Activated gamma-delta T cell treated with Interleukin-2 at 50 U/mL for 16 hours (primary cell): ENCODE data around the gene CTTN.
"Not testable (repeated sequence)": the region's sequence is repeated elsewhere in the genome, so short reads cannot be mapped to it uniquely, and the experiment has no call there.

ENCODE experiments used
- DNase-seq: peaks from one replicate; pipeline ENCODE4 v3.0.0-alpha.2; 2020

Gene CTTN

DNA sequence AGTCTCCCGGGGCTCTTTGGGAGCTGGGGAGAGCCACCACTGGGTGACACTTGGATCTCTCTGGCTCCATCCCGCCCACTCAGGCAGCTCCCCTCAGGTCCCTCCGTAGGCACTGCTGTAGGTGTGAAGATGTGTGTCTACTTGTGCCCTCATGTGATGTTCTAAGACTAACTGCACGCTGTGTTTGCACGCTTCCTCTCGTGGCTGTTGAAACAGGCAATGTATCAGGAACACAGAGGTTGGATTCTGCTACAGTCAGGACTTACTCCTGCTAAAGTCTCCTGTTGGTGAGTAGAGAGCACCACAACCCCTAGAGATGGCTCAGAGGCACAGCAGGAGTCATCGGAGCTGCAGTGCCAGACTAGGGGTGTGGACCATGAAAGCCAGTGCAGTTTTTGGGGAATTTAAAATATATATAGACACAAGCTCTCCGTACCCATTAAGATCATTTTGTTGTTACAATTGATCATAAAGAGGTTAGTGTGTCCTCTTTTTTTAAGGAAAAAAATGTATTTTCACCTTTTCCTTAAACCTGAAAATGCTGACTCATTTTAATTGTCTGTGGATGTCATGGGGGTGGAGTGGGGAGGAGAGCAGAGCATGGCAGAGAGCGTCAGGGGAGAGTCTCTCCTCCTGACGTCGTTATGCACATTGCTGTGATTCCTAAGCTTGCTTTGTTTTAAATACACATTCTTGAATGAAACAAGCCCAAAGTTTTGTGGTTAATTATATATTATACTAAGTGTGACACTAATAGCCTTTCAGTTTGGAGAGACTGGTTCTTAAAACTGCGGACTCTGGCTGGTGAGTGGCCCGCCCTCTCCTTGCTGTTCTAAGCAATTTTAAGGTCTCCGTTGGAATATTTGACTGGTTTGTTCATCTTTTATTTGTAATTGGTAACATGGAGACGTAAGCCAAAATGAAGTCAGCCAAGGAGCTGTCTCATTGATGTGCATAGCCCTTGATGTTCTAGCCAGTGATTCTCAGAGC lies 16.2 kb upstream of the CTTN start:
- no peak for DNase-seq

- no peak for DNase-seq
Observed at GRCh38 chr11:70383664-70384565, 14.4 kb upstream of the CTTN start.

GRCh38 chr11:70384566-70385152 lies 13.7 kb upstream of the CTTN start:
- DNase-seq: no peak

DNA sequence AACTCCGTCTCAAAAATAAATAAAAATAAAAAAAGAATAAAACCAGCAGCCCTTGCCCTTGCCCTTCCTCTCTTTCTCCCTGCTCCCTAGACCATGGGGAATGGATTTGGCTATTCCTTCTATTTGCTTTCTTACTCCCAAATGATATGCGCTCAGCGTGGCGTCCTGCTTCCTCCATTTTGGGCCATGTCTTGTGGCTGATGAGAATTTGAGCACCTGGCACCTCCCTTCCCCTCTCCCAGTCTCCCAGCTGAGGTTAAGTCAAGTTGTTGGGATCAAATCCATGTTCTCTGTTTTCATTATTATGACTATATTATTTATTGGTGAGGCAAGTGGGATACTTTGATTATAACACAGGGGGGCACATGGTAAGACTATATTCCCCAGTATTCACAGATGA lies 10.8 kb upstream of the CTTN start:
- DNase-seq: no peak

- DNase-seq: no peak
Observed at GRCh38 chr11:70389201-70389600, 9.1 kb upstream of the CTTN start.

GRCh38 chr11:70390882-70391281 lies 7.4 kb upstream of the CTTN start:
- DNase-seq: not testable (repeated sequence)

GRCh38 chr11:70394211-70394950 lies 3.9 kb upstream of the CTTN start:
- DNase-seq: no peak

- no peak for DNase-seq
Observed at GRCh38 chr11:70397336-70397982, 870 bp upstream of the CTTN start.

DNA sequence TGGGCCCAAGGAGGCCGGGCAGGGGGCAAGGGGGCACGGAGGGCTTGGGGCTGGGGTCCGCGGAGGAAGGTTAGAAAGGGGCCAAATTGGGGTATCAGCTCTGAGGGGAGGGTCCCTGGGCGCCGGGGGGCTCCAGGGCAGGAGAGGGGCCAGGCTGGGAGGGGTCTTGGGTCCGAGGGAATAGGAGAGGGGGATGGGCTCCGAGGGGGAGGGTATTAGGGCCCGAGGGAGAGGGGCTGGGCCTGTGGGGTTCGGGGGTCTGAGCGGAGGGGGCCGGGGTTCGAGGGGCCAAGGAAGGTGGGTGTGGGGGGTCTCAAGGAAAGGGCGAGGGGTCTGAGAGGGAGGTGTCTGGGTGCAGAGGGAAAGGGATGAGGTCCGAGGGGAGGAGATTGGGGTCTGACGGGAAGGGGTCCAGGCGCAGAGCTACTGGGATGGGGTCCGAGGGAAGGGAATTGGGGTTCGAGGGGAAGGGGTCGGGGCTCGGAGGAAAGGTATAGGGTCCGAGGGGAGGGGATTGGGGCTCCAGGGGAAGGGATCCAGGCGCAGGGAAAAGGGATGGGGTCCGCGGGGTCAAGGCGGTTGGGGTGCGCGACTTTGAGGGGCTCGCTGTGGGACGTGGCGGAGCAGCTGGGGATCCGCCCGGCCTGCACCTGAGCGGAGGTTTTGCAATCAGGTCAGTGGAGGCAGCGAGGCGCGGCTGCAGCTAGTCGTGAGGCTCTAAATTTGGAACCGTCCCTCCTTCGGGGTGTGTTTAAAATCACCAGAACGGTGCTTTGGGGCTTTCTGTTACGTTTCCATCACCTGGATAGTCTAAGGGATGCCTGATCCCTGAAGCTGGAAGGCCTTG lies 728 bp downstream of the CTTN start:
- DNase-seq: no peak

- DNase-seq: no peak
Observed at GRCh38 chr11:70399681-70400112, 1.4 kb downstream of the CTTN start.

DNA sequence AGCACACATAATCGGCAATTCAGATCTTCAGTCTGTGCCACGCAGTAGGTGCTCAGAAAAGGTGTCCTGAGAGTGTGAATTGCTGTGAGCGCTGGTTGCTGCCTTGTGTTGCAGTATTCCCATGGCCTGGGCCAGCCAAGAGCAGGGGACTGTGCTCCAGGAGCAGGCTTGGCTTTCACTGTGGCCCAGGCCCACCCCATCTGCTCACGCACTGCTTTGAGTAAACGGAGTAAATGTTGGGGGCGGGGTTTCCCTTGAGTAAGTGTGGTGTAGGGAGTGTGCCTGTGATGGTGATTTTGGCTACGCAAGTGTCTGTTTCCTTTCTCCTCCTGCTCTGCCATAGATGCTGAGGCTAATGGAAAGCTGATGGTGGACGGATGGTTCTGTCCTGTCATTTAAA lies 2.3 kb downstream of the CTTN start:
- DNase-seq: no peak

GRCh38 chr11:70402016-70402415 lies 3.7 kb downstream of the CTTN start:
- no peak for DNase-seq

- no peak for DNase-seq
Observed at GRCh38 chr11:70402685-70403084, 4.4 kb downstream of the CTTN start.

DNA sequence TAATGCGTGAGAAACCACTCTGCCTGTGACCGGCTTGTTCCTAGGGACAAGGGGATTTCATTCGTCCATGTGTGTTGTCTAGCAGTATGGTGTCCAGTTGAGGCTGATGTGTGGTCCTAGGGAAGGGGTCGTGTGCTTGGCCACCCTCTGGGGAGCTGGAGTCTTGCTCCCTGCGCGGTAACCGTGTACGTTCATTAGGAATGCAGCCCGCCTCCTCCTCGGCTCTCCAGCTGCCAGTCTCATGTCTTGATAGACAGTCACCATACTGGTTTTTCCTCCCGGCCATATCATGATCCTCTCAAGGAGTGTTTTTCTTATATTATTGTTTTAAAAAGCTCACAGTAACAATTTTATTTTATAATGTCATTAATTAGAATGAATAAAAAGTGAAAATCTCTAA lies 5.9 kb downstream of the CTTN start:
- no peak for DNase-seq

- no peak for DNase-seq
Observed at GRCh38 chr11:70405679-70406395, 7.5 kb downstream of the CTTN start.

DNA sequence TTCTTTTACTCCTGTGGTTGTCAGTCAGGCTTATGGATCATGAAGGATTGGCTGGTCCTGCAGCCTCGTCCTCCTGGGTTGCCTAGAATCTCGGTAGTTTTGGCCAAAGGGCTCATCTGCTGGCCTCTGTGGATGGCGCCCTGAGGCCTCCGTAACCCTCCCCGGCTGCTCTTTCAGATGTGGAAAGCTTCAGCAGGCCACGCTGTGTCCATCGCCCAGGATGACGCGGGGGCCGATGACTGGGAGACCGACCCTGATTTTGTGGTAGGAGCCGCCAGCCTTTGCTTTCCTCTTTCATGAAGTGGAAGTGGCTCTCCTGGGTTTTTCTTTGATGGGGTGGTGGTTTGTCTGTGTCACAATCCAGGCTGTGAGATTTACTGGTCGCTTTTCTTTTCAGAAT lies 8.8 kb downstream of the CTTN start:
- DNase-seq: no peak

GRCh38 chr11:70407814-70408213 lies 9.5 kb downstream of the CTTN start:
- DNase-seq: no peak

- DNase-seq: not testable (repeated sequence)
Observed at GRCh38 chr11:70408326-70408725, 10.0 kb downstream of the CTTN start.

GRCh38 chr11:70409437-70409836 lies 11.1 kb downstream of the CTTN start:
- DNase-seq: no peak

- no peak for DNase-seq
Observed at GRCh38 chr11:70409871-70410270, 11.5 kb downstream of the CTTN start.
